Endothelial cell of umbilical vein (primary cell): ENCODE data around the gene INSYN2B. TPM values are rescaled to one million over a fixed set of nuclear protein-coding genes. Genes with fewer than 3 reads are reported as not detected.

Experiments
- BruUV-seq: library from RNA; stranded (reverse); fragments of 400-500 nt; replicated peaks from 2 replicates; lab custom pipeline; 2021; lab: Mats Ljungman, UMichigan
- CTCF ChIA-PET: fragments of 300-600, 350-600 bp; sonication (Branson Sonifier 250); formaldehyde crosslinking; loops from one replicate; lab custom pipeline; 2021; ENCODE audit warnings: antibody characterized with exemption, inconsistent platforms; lab: Charles Lee
- POLR2A ChIA-PET: fragments of 300-600, 350-600 bp; sonication (Branson Sonifier 250); formaldehyde crosslinking; loops from one replicate; lab custom pipeline; 2021; ENCODE audit warnings: antibody characterized with exemption, inconsistent platforms; lab: Charles Lee
- DNase-seq: peaks from one replicate; pipeline ENCODE4 v3.0.0-alpha.2; 2011; ENCODE audit warnings: low read depth, low spot score
- FAIRE-seq: peaks from 2 replicates; lab custom pipeline; 2011; peaks lifted over from hg19 to GRCh38; lab: Jason Lieb, UNC
- H2AFZ ChIP-seq: 2 replicates; pipeline ENCODE4 v1.6.0; 2012; ENCODE audit warnings: low read depth, low read length, control low read depth, inconsistent platforms
- H3K27ac ChIP-seq: 2 replicates; pipeline ENCODE4 v1.5.1; 2011; ENCODE audit warnings: low read depth, mild to moderate bottlenecking, control low read depth, low read length, moderate library complexity; ENCODE audit not compliant: insufficient read depth
- H3K27me3 ChIP-seq, 2 experiments: 2 replicates each; pipeline versions ENCODE4 v1.6.0 to v1.6.1; 2011; ENCODE audit warnings: low read length in 2 of 2, mixed read lengths in 1 of 2; ENCODE audit not compliant: control insufficient read depth in 2 of 2, insufficient read depth in 2 of 2
- H3K36me3 ChIP-seq, 2 experiments: 2 replicates in 1 of 2; 3 replicates in 1 of 2; pipeline ENCODE4 v1.5.1; 2011; ENCODE audit warnings: low read length in 2 of 2, mild to moderate bottlenecking in 1 of 2, moderate library complexity in 1 of 2; ENCODE audit not compliant: control insufficient read depth in 2 of 2, insufficient read depth in 2 of 2; ENCODE audit errors: extremely low read depth in 1 of 2
- H3K4me1 ChIP-seq: 3 replicates; pipeline ENCODE4 v1.5.1; 2011; ENCODE audit warnings: mild to moderate bottlenecking, low read length; ENCODE audit not compliant: control insufficient read depth, insufficient read depth; ENCODE audit errors: extremely low read depth
- H3K4me2 ChIP-seq: 2 replicates; pipeline ENCODE4 v1.6.1; 2011; ENCODE audit warnings: low read length, control low read depth, mixed read lengths; ENCODE audit not compliant: insufficient read depth
- H3K4me3 ChIP-seq, 3 experiments: fragments of 200-600 bp in 1 of 3; sonication (generic), shearing (Covaris generic) in 1 of 3; replicated peaks in 1 of 3; 2 replicates each; pipeline ENCODE4 v1.5.1; 2011 to 2016; ENCODE audit warnings: control low read depth in 3 of 3, low read length in 3 of 3, mild to moderate bottlenecking in 2 of 3, inconsistent platforms in 1 of 3, low read depth in 1 of 3, moderate library complexity in 1 of 3; ENCODE audit not compliant: insufficient read depth in 1 of 3
- H3K79me2 ChIP-seq: 2 replicates; pipeline ENCODE4 v1.6.0; 2012; ENCODE audit warnings: low read length, inconsistent platforms; ENCODE audit not compliant: control insufficient read depth, insufficient read depth
- H3K9ac ChIP-seq: replicated peaks from 2 replicates; pipeline ENCODE3; 2011; ENCODE audit warnings: low read length, control low read depth; ENCODE audit not compliant: insufficient read depth; ENCODE audit errors: extremely low read depth
- H3K9me1 ChIP-seq: replicated peaks from 3 replicates; pipeline ENCODE4 v1.6.0; 2011; ENCODE audit warnings: mild to moderate bottlenecking, low read length; ENCODE audit not compliant: control insufficient read depth, insufficient read depth; ENCODE audit errors: extremely low read depth
- H3K9me3 ChIP-seq: replicated peaks from 2 replicates; pipeline ENCODE4 v1.5.1; 2012; ENCODE audit warnings: low read length, inconsistent platforms; ENCODE audit not compliant: control insufficient read depth, insufficient read depth
- H4K20me1 ChIP-seq: replicated peaks from 2 replicates; pipeline ENCODE3; 2011; ENCODE audit warnings: mild to moderate bottlenecking, low read length; ENCODE audit not compliant: control insufficient read depth, insufficient read depth; ENCODE audit errors: extremely low read depth
- EZH2 ChIP-seq: IDR thresholded peaks from 2 replicates; pipeline ENCODE4 v1.6.1; 2012; ENCODE audit warnings: borderline replicate concordance, low read depth, mild to moderate bottlenecking, moderate library complexity, low read length, inconsistent platforms; ENCODE audit not compliant: severe bottlenecking
- FOS ChIP-seq: IDR thresholded peaks from 2 replicates; pipeline ENCODE4 v1.6.1; 2011; ENCODE audit warnings: mild to moderate bottlenecking, low read length, moderate library complexity, borderline replicate concordance; ENCODE audit not compliant: insufficient read depth
- GATA2 ChIP-seq: IDR thresholded peaks from 2 replicates; pipeline ENCODE4 v1.7.0; 2011; ENCODE audit warnings: low read depth, mild to moderate bottlenecking, moderate library complexity, mixed read lengths, low read length; ENCODE audit not compliant: insufficient read length, insufficient read depth
- JUN ChIP-seq: IDR thresholded peaks from 2 replicates; pipeline ENCODE4 v1.6.1; 2011; ENCODE audit warnings: borderline replicate concordance, low read depth; ENCODE audit not compliant: insufficient read length, insufficient read depth
- MAX ChIP-seq: IDR thresholded peaks from 2 replicates; pipeline ENCODE4 v1.6.1; 2011; ENCODE audit not compliant: insufficient read depth, insufficient read length
- MYC ChIP-seq: IDR thresholded peaks from one replicate; pipeline ENCODE4 v1.6.1; 2011; ENCODE audit warnings: mild to moderate bottlenecking, low read depth, low read length
- POLR2A ChIP-seq: IDR thresholded peaks from 2 replicates; pipeline ENCODE4 v1.6.1; 2012; ENCODE audit warnings: low read depth, mild to moderate bottlenecking, control low read depth, low read length
- POLR2AphosphoS5 ChIP-seq: IDR thresholded peaks from 2 replicates; pipeline ENCODE4 v1.6.1; 2012; ENCODE audit warnings: low read depth, mild to moderate bottlenecking, control low read depth, low read length, moderate library complexity; ENCODE audit not compliant: insufficient read depth
- dilution Hi-C: fragments of 300-500 bp; cut with MboI; formaldehyde crosslinking; loops from one replicate; pipeline ENCODE4 v1.15.0; 2019; ENCODE audit warnings: low sequenced_read_pairs; ENCODE audit not compliant: extremely low pct_ligation_motif_present
- intact Hi-C: fragments of 100-400 bp; cut with micrococcal nuclease; formaldehyde crosslinking; loops from one replicate; pipeline ENCODE4 v1.10.0; 2022
- polyA plus RNA-seq, 4 experiments: library from polyadenylated mRNA; depleted of rRNA in 3 of 4; stranded (reverse) in 3 of 4; unstranded in 1 of 4; fragments of >200 nt; gene quantifications; 2 replicates each; pipeline versions ENCODE4 v1.2.1 to v1.2.3, GENCODE V29; 2011 to 2012; ENCODE audit warnings: missing spikeins in 1 of 4
- total RNA-seq: library from RNA; stranded (reverse); gene quantifications from 2 replicates; pipeline ENCODE4 v1.2.3, GENCODE V29; 2021
- TF ChIP-seq, protein P1 (sequence below), 2 donors: IDR thresholded peaks; 1 replicate in 1 of 2; 2 replicates in 1 of 2; pipeline ENCODE4 v1.5.1; 2011; ENCODE audit warnings: low read length in 2 of 2, mild to moderate bottlenecking in 2 of 2, moderate library complexity in 2 of 2, control low read depth in 1 of 2, inconsistent platforms in 1 of 2, low read depth in 1 of 2; ENCODE audit not compliant: insufficient read depth in 1 of 2; ENCODE audit errors: extremely low read depth in 1 of 2

INSYN2B gene
- total and polyA plus RNA-seq, 2 donors (not counting 3 experiments of a cell fraction or from before 2014, with no cell fraction given): 8.2 to 17.1 TPM

- POLR2A ChIA-PET: no interaction called here
- Histone ChIP-seq H3K27me3 (no peaks in the 10 kb centered on the region), H2AFZ (no peak overlapping the region), H3K27ac (no peak overlapping the region), H3K9me3 (no peaks in the 10 kb centered on the region), H3K9ac (no peak overlapping the region), H3K79me2 (no peaks in the 10 kb centered on the region), H4K20me1 (no peaks in the 10 kb centered on the region), H3K36me3 (peaks cover 0 to 11% of the 10 kb centered on the region in 2 experiments), H3K4me1 (no peaks in the 10 kb centered on the region), H3K9me1 (no peaks in the 10 kb centered on the region), H3K4me2 (no peak overlapping the region), H3K4me3 (no peak overlapping the region)
- intact Hi-C loops (no loop called here), dilution Hi-C loops (no loop called here)
- no peak for DNase-seq
- FAIRE-seq: peak; percentile 4
- no peak for TF ChIP-seq EZH2
- no peak for TF ChIP-seq POLR2AphosphoS5
- no peak for TF ChIP-seq POLR2A
- TF ChIP-seq JUN: no peak
- no peak for TF ChIP-seq MAX
- TF ChIP-seq, protein P1, sequence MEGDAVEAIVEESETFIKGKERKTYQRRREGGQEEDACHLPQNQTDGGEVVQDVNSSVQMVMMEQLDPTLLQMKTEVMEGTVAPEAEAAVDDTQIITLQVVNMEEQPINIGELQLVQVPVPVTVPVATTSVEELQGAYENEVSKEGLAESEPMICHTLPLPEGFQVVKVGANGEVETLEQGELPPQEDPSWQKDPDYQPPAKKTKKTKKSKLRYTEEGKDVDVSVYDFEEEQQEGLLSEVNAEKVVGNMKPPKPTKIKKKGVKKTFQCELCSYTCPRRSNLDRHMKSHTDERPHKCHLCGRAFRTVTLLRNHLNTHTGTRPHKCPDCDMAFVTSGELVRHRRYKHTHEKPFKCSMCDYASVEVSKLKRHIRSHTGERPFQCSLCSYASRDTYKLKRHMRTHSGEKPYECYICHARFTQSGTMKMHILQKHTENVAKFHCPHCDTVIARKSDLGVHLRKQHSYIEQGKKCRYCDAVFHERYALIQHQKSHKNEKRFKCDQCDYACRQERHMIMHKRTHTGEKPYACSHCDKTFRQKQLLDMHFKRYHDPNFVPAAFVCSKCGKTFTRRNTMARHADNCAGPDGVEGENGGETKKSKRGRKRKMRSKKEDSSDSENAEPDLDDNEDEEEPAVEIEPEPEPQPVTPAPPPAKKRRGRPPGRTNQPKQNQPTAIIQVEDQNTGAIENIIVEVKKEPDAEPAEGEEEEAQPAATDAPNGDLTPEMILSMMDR (IDR thresholded peaks at IDR 0.05; ENCODE audit: extremely low read depth in 1 of 2, insufficient read depth in 1 of 2, low read depth in 1 of 2, low read length in 2 of 2): no peak
- no peak for TF ChIP-seq GATA2
- no peak for TF ChIP-seq MYC
- no peak for TF ChIP-seq FOS
- BruUV-seq: no TSS peak
- CTCF ChIA-PET: interaction anchor here (2.1 kb wide), 1 partner anchor 105 kb away, joined by 9 read pairs; the partner anchor contains the start of gene INSYN2B
These were observed 104.6 kb downstream of the INSYN2B start for GRCh38 chr5:169875731-169876130.
